ENCODE data around the gene GRAMD1A. TPM values are rescaled to one million over a fixed set of nuclear protein-coding genes. Genes with fewer than 3 reads are reported as not detected.
A peak's percentile ranks its signal among the peaks of the same experiment; 100 is the strongest.

Gene GRAMD1A
- total RNA-seq, 2 experiments from 2014 or later: 106 to 114 TPM

GRCh38 chr19:35062942-35063341 is 62.8 kb downstream of the GRAMD1A start:
- DNase-seq: no peak
- Mint-ChIP-seq H3K4me1 (peaks cover 8% of the 10 kb centered on the region), H3K27me3 (no peaks in the 10 kb centered on the region), H3K27ac (no peak overlapping the region), H3K9me3 (peaks cover 5% of the 10 kb centered on the region), H3K36me3 (ENCODE audit: low read depth) (no peaks in the 10 kb centered on the region), H3K4me3 (no peak overlapping the region)
- ChIA-PET POLR2A (no interaction called here), CTCF (interaction anchor here (1.3 kb wide), 1 partner anchor 17 kb away, joined by 3 read pairs; no protein-coding TSS in a partner anchor)

- Mint-ChIP-seq H3K27ac (no peak overlapping the region), H3K27me3 (no peaks in the 10 kb centered on the region), H3K36me3 (ENCODE audit: low read depth) (no peaks in the 10 kb centered on the region), H3K9me3 (peaks cover 5% of the 10 kb centered on the region), H3K4me3 (no peak overlapping the region), H3K4me1 (peaks cover 8% of the 10 kb centered on the region)
- CTCF ChIA-PET: interaction anchor here (1.0 to 1.3 kb wide), 2 partner anchors 16 to 18 kb away, joined by 3 read pairs; no protein-coding TSS in a partner anchor
- DNase-seq: no peak
- POLR2A ChIA-PET: no interaction called here
These were observed 64.1 kb downstream of the GRAMD1A start for GRCh38 chr19:35063940-35064818.

GRCh38 chr19:35065574-35065973 is 65.5 kb downstream of the GRAMD1A start:
- no peak overlapping the region for H3K4me3 Mint-ChIP-seq
- H3K27me3 Mint-ChIP-seq: no peaks in the 10 kb centered on the region
- H3K27ac Mint-ChIP-seq: no peak overlapping the region
- POLR2A ChIA-PET: no interaction called here
- H3K4me1 Mint-ChIP-seq: peaks cover 8% of the 10 kb centered on the region
- CTCF ChIA-PET: interaction anchor here (0.6 kb wide), 1 partner anchor 23 kb away, joined by 3 read pairs; no protein-coding TSS in a partner anchor
- peaks cover 5% of the 10 kb centered on the region for H3K9me3 Mint-ChIP-seq
- no peak for DNase-seq
- no peaks in the 10 kb centered on the region for H3K36me3 Mint-ChIP-seq (ENCODE audit: low read depth)

- H3K27me3 Mint-ChIP-seq: no peaks in the 10 kb centered on the region
- H3K36me3 Mint-ChIP-seq (ENCODE audit: low read depth): no peaks in the 10 kb centered on the region
- no peak overlapping the region for H3K27ac Mint-ChIP-seq
- peaks cover 8% of the 10 kb centered on the region for H3K4me1 Mint-ChIP-seq
- H3K9me3 Mint-ChIP-seq: peaks cover 5% of the 10 kb centered on the region
- no peak overlapping the region for H3K4me3 Mint-ChIP-seq
- no peak for DNase-seq
- ChIA-PET CTCF (interaction anchor here (0.6 to 1.9 kb wide), 8 partner anchors 15 to 86 kb away, joined by 3 to 12 read pairs (median 4); partner anchors contain the start of gene LGI4), POLR2A (no interaction called here)
These were observed 66.0 kb downstream of the GRAMD1A start for GRCh38 chr19:35066121-35066520.

GRCh38 chr19:35066691-35067563 is 66.8 kb downstream of the GRAMD1A start:
- Mint-ChIP-seq H3K27ac (peak overlapping the region; percentile 36), H3K4me3 (no peak overlapping the region), H3K4me1 (peaks cover 8% of the 10 kb centered on the region), H3K36me3 (ENCODE audit: low read depth) (no peaks in the 10 kb centered on the region), H3K9me3 (peaks cover 5% of the 10 kb centered on the region), H3K27me3 (no peaks in the 10 kb centered on the region)
- POLR2A ChIA-PET: interaction anchor here (0.6 kb wide), 1 partner anchor 50 kb away, joined by 4 read pairs; no protein-coding TSS in a partner anchor
- peak; percentile 90 for DNase-seq
- CTCF ChIA-PET: interaction anchor here (0.6 to 1.9 kb wide), 11 partner anchors 14 to 996 kb away, joined by 3 to 12 read pairs (median 4); partner anchors contain the start of gene LGI4

- no peak overlapping the region for H3K27ac Mint-ChIP-seq
- POLR2A ChIA-PET: no interaction called here
- no peaks in the 10 kb centered on the region for H3K36me3 Mint-ChIP-seq (ENCODE audit: low read depth)
- DNase-seq: no peak
- CTCF ChIA-PET: no interaction called here
- H3K4me1 Mint-ChIP-seq: peaks cover 8% of the 10 kb centered on the region
- no peak overlapping the region for H3K4me3 Mint-ChIP-seq
- peaks cover 5% of the 10 kb centered on the region for H3K9me3 Mint-ChIP-seq
- H3K27me3 Mint-ChIP-seq: no peaks in the 10 kb centered on the region
These were observed 69.0 kb downstream of the GRAMD1A start for GRCh38 chr19:35068941-35069634.

GRCh38 chr19:35069696-35070095 is 69.6 kb downstream of the GRAMD1A start:
- Mint-ChIP-seq H3K9me3 (peaks cover 5% of the 10 kb centered on the region), H3K4me1 (peaks cover 8% of the 10 kb centered on the region), H3K27me3 (no peaks in the 10 kb centered on the region), H3K4me3 (no peak overlapping the region), H3K36me3 (ENCODE audit: low read depth) (no peaks in the 10 kb centered on the region), H3K27ac (no peak overlapping the region)
- ChIA-PET CTCF (interaction anchor here (1.3 kb wide), 1 partner anchor 66 kb away, joined by 3 read pairs; no protein-coding TSS in a partner anchor), POLR2A (no interaction called here)
- no peak for DNase-seq

GRCh38 chr19:35070471-35070870 is 70.3 kb downstream of the GRAMD1A start:
- CTCF ChIA-PET: interaction anchor here (0.5 to 1.3 kb wide), 3 partner anchors 65 to 1021 kb away, joined by 3 read pairs; no protein-coding TSS in a partner anchor
- no peak overlapping the region for H3K27ac Mint-ChIP-seq
- H3K36me3 Mint-ChIP-seq (ENCODE audit: low read depth): no peaks in the 10 kb centered on the region
- H3K27me3 Mint-ChIP-seq: no peaks in the 10 kb centered on the region
- no peak overlapping the region for H3K4me3 Mint-ChIP-seq
- H3K9me3 Mint-ChIP-seq: peaks cover 5% of the 10 kb centered on the region
- H3K4me1 Mint-ChIP-seq: peaks cover 8% of the 10 kb centered on the region
- DNase-seq: no peak
- POLR2A ChIA-PET: no interaction called here

GRCh38 chr19:35073516-35073915 is 73.4 kb downstream of the GRAMD1A start:
- POLR2A ChIA-PET: no interaction called here
- no peaks in the 10 kb centered on the region for H3K9me3 Mint-ChIP-seq
- no peaks in the 10 kb centered on the region for H3K36me3 Mint-ChIP-seq (ENCODE audit: low read depth)
- H3K27me3 Mint-ChIP-seq: no peaks in the 10 kb centered on the region
- H3K4me3 Mint-ChIP-seq: no peak overlapping the region
- H3K4me1 Mint-ChIP-seq: no peaks in the 10 kb centered on the region
- no peak for DNase-seq
- CTCF ChIA-PET: no interaction called here
- H3K27ac Mint-ChIP-seq: no peak overlapping the region

- DNase-seq: no peak
- Mint-ChIP-seq H3K27me3 (no peaks in the 10 kb centered on the region), H3K36me3 (ENCODE audit: low read depth) (no peaks in the 10 kb centered on the region), H3K4me3 (no peak overlapping the region), H3K4me1 (no peaks in the 10 kb centered on the region), H3K27ac (no peak overlapping the region), H3K9me3 (no peaks in the 10 kb centered on the region)
- POLR2A ChIA-PET: no interaction called here
- CTCF ChIA-PET: interaction anchor here (2.0 kb wide), 1 partner anchor 61 kb away, joined by 7 read pairs; the partner anchor contains the start of gene LGI4
These were observed 73.8 kb downstream of the GRAMD1A start for GRCh38 chr19:35073941-35074340.

- Mint-ChIP-seq H3K27ac (no peak overlapping the region), H3K4me3 (no peak overlapping the region), H3K36me3 (ENCODE audit: low read depth) (no peaks in the 10 kb centered on the region), H3K4me1 (no peaks in the 10 kb centered on the region), H3K9me3 (no peaks in the 10 kb centered on the region), H3K27me3 (no peaks in the 10 kb centered on the region)
- ChIA-PET CTCF (interaction anchor here (2.0 kb wide), 1 partner anchor 60 kb away, joined by 7 read pairs; the partner anchor contains the start of gene LGI4), POLR2A (no interaction called here)
- no peak for DNase-seq
These were observed 74.5 kb downstream of the GRAMD1A start for GRCh38 chr19:35074426-35075201.

All from activated CD4-positive, alpha-beta T cell treated with anti-CD3 and anti-CD28 coated beads, Interleukin-2, amount 10 ng/mL, durations not matched to agents 7 days and 5 days (primary cell).